Measurements from ENCODE around the gene UROC1. TPM values are rescaled to one million over a fixed set of nuclear protein-coding genes. Genes with fewer than 3 reads are reported as not detected.

Gene UROC1
- total and polyA plus RNA-seq, 2 experiments from 2014 or later: not detected

GRCh38 chr3:126461450-126462070, 56.0 kb downstream of the UROC1 start:
- H3K36me3 Mint-ChIP-seq (ENCODE audit: low read depth): peaks cover 83% of the 10 kb centered on the region
- no peak for TF ChIP-seq ZNF331 (CRISPR knock-in tag; IDR thresholded peaks at IDR 0.05; ENCODE audit: low read depth)

GRCh38 chr3:126460381-126460780, 57.2 kb downstream of the UROC1 start:
- no peak for TF ChIP-seq POLR2AphosphoS5 (IDR thresholded peaks at IDR 0.05; ENCODE audit: low read depth)
- TF ChIP-seq ZNF114 (CRISPR knock-in tag; IDR thresholded peaks at IDR 0.05): no peak
- no peak for TF ChIP-seq NANOG (IDR thresholded peaks at IDR 0.05; ENCODE audit: borderline replicate concordance)
- TF ChIP-seq CREB1 (CRISPR knock-in tag; IDR thresholded peaks at IDR 0.05; ENCODE audit: low read depth): no peak
- no peak overlapping the region for H3K4me3 ChIP-seq
- H3K36me3 Mint-ChIP-seq (ENCODE audit: low read depth): peaks cover 75% of the 10 kb centered on the region

More at GRCh38 chr3:126461450-126462070, 56.0 kb downstream of the UROC1 start:
- Mint-ChIP-seq H3K4me3 (no peak overlapping the region), H3K27ac (no peak overlapping the region), H3K9me3 (no peaks in the 10 kb centered on the region), H3K27me3 (ENCODE audit: insufficient read depth, low read depth, poor library complexity) (peaks cover 4% of the 10 kb centered on the region), H3K4me1 (no peaks in the 10 kb centered on the region)
- Histone ChIP-seq H3F3A (replicated peaks; ENCODE audit: low read depth) (no peaks in the 10 kb centered on the region), H3K4me2 (no peak overlapping the region), H3K4me1 (ENCODE audit: insufficient read depth) (no peaks in the 10 kb centered on the region), H2AFZ (no peak overlapping the region), H4K20me1 (replicated peaks; ENCODE audit: insufficient read depth) (peaks cover 28% of the 10 kb centered on the region), H3K36me3 (ENCODE audit: insufficient read depth) (peaks cover 45% of the 10 kb centered on the region), H3K9me2 (ENCODE audit: insufficient read depth) (no peaks in the 10 kb centered on the region), H3K79me2 (replicated peaks; ENCODE audit: insufficient read depth) (peaks cover 28% of the 10 kb centered on the region), H3K27ac (ENCODE audit: low read depth) (no peak overlapping the region), H3K4me3 (no peak overlapping the region), H3K27me3 (ENCODE audit: insufficient read depth) (no peaks in the 10 kb centered on the region)
- ATAC-seq (no peak), DNase-seq (ENCODE audit: low spot score) (no peak)

DNA sequence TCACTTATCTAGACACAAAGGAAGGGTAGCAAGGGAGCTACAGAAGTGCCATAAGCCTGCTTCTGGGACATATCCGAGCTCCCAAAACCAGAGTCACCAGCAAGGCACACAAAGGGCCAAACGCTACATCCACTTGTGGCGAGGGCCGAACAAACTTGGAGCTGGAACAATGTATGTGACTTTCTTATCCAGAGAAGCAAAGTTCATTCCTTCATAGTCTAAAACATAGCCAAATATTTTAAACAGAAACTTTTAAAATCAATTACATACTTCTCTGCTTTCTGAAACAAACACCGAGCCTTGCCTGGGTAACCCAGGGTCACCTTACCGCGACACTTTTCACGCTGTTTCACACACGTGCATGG, 57.8 kb downstream of the UROC1 start:
- Histone ChIP-seq H3K4me2 (no peak overlapping the region), H3K27ac (ENCODE audit: low read depth) (no peak overlapping the region), H3K9me2 (ENCODE audit: insufficient read depth) (no peaks in the 10 kb centered on the region), H3K36me3 (ENCODE audit: insufficient read depth) (peaks cover 32% of the 10 kb centered on the region), H3K4me3 (no peak overlapping the region), H4K20me1 (replicated peaks; ENCODE audit: insufficient read depth) (peaks cover 35% of the 10 kb centered on the region), H3K4me1 (ENCODE audit: insufficient read depth) (no peaks in the 10 kb centered on the region), H3K79me2 (replicated peaks; ENCODE audit: insufficient read depth) (peaks cover 29% of the 10 kb centered on the region), H2AFZ (no peak overlapping the region), H3K27me3 (ENCODE audit: insufficient read depth) (no peaks in the 10 kb centered on the region), H3F3A (replicated peaks; ENCODE audit: low read depth) (no peaks in the 10 kb centered on the region)
- no peak for ATAC-seq
- Mint-ChIP-seq H3K9me3 (no peaks in the 10 kb centered on the region), H3K27me3 (ENCODE audit: insufficient read depth, low read depth, poor library complexity) (peaks cover 5% of the 10 kb centered on the region), H3K4me1 (no peaks in the 10 kb centered on the region), H3K4me3 (no peak overlapping the region), H3K27ac (no peak overlapping the region), H3K36me3 (ENCODE audit: low read depth) (peaks cover 75% of the 10 kb centered on the region)
- DNase-seq (ENCODE audit: low spot score): no peak
- TF ChIP-seq ZNF331 (CRISPR knock-in tag; IDR thresholded peaks at IDR 0.05; ENCODE audit: low read depth): no peak

More at GRCh38 chr3:126460381-126460780, 57.2 kb downstream of the UROC1 start:
- ATAC-seq (no peak), DNase-seq (ENCODE audit: low spot score) (no peak)
- Histone ChIP-seq H3K27ac (ENCODE audit: low read depth) (no peak overlapping the region), H3K4me2 (no peak overlapping the region), H3K79me2 (replicated peaks; ENCODE audit: insufficient read depth) (peaks cover 23% of the 10 kb centered on the region), H3K36me3 (ENCODE audit: insufficient read depth) (peaks cover 37% of the 10 kb centered on the region), H3F3A (replicated peaks; ENCODE audit: low read depth) (no peaks in the 10 kb centered on the region), H3K4me1 (ENCODE audit: insufficient read depth) (no peaks in the 10 kb centered on the region), H3K9me2 (ENCODE audit: insufficient read depth) (no peaks in the 10 kb centered on the region), H4K20me1 (replicated peaks; ENCODE audit: insufficient read depth) (peaks cover 35% of the 10 kb centered on the region), H3K27me3 (ENCODE audit: insufficient read depth) (no peaks in the 10 kb centered on the region), H2AFZ (no peak overlapping the region)
- Mint-ChIP-seq H3K4me3 (no peak overlapping the region), H3K4me1 (no peaks in the 10 kb centered on the region), H3K27me3 (ENCODE audit: insufficient read depth, low read depth, poor library complexity) (peaks cover 5% of the 10 kb centered on the region), H3K9me3 (no peaks in the 10 kb centered on the region), H3K27ac (no peak overlapping the region)
